Neutrophil (primary cell): Measurements from ENCODE around the gene OSBPL6.
"Not testable (repeated sequence)": the region's sequence is repeated elsewhere in the genome, so short reads cannot be mapped to it uniquely, and the experiment has no call there.

Experiments
- H3K27ac ChIP-seq: fragments of 200-600 bp; sonication (generic); 2 replicates; pipeline ENCODE4 v1.5.1; 2016; ENCODE audit warnings: mild to moderate bottlenecking, moderate library complexity
- H3K27me3 ChIP-seq: fragments of 200-600 bp; sonication (generic); 2 replicates; pipeline ENCODE4 v1.6.0; 2016; ENCODE audit warnings: mild to moderate bottlenecking
- H3K36me3 ChIP-seq: fragments of 200-600 bp; sonication (generic); 2 replicates; pipeline ENCODE4 v1.5.1; 2017
- H3K4me1 ChIP-seq, 2 experiments: fragments of 200-600 bp in 1 of 2; sonication (generic) in 1 of 2; 1 replicate in 1 of 2; 2 replicates in 1 of 2; pipeline versions ENCODE4 v1.5.1 to v1.6.1; 2013 to 2016; ENCODE audit warnings: low read depth in 1 of 2, low read length in 1 of 2, mild to moderate bottlenecking in 1 of 2, moderate library complexity in 1 of 2; ENCODE audit not compliant: control insufficient read depth in 1 of 2, insufficient read depth in 1 of 2
- H3K4me3 ChIP-seq, 2 experiments: fragments of 200-600 bp in 1 of 2; sonication (generic) in 1 of 2; 1 replicate in 1 of 2; 2 replicates in 1 of 2; pipeline ENCODE4 v1.5.1; 2013 to 2016; ENCODE audit warnings: low read depth in 1 of 2, low read length in 1 of 2, mild to moderate bottlenecking in 1 of 2, moderate library complexity in 1 of 2
- H3K9me3 ChIP-seq: fragments of 200-600 bp; sonication (generic); 2 replicates; pipeline ENCODE4 v1.5.1; 2016
- CTCF ChIP-seq: fragments of 200-600 bp; sonication (generic); IDR thresholded peaks from 2 replicates; pipeline ENCODE4 v1.5.1; 2016; ENCODE audit warnings: antibody characterized with exemption

OSBPL6 gene

GRCh38 chr2:178191511-178191910 lies 2.8 kb upstream of the OSBPL6 start:
- no peaks in the 10 kb centered on the region for H3K36me3 ChIP-seq
- H3K27ac ChIP-seq = no peak overlapping the region
- H3K4me1 ChIP-seq = peaks cover 17 to 21% of the 10 kb centered on the region in 2 experiments
- H3K4me3 ChIP-seq = no peak overlapping the region
- H3K27me3 ChIP-seq = peaks cover 69% of the 10 kb centered on the region
- no peak for TF ChIP-seq CTCF
- H3K9me3 ChIP-seq = no peaks in the 10 kb centered on the region

GRCh38 chr2:178193496-178193822 lies 853 bp upstream of the OSBPL6 start:
- no peak for TF ChIP-seq CTCF
- Histone ChIP-seq H3K27me3 (peaks cover 89% of the 10 kb centered on the region), H3K27ac (no peak overlapping the region), H3K9me3 (no peaks in the 10 kb centered on the region), H3K4me3 (peak overlapping the region in 1 of 2 experiments; percentile 60), H3K4me1 (peaks cover 17 to 21% of the 10 kb centered on the region in 2 experiments), H3K36me3 (no peaks in the 10 kb centered on the region)

GRCh38 chr2:178194600-178195389 lies 483 bp downstream of the OSBPL6 start:
- Histone ChIP-seq H3K4me1 (peaks cover 17 to 21% of the 10 kb centered on the region in 2 experiments), H3K27ac (no peak overlapping the region), H3K9me3 (no peaks in the 10 kb centered on the region), H3K27me3 (peaks cover 93% of the 10 kb centered on the region), H3K36me3 (no peaks in the 10 kb centered on the region), H3K4me3 (peak overlapping the region; percentile 46 to 60)
- TF ChIP-seq CTCF = no peak

GRCh38 chr2:178195390-178196166 lies 1.3 kb downstream of the OSBPL6 start:
- H3K4me3 ChIP-seq = peak overlapping the region; percentile 46 to 60
- H3K4me1 ChIP-seq = peaks cover 17 to 21% of the 10 kb centered on the region in 2 experiments
- H3K27me3 ChIP-seq = peaks cover 87% of the 10 kb centered on the region
- H3K36me3 ChIP-seq = no peaks in the 10 kb centered on the region
- no peak overlapping the region for H3K27ac ChIP-seq
- no peak for TF ChIP-seq CTCF
- no peaks in the 10 kb centered on the region for H3K9me3 ChIP-seq

GRCh38 chr2:178197791-178198190 lies 3.5 kb downstream of the OSBPL6 start:
- H3K36me3 ChIP-seq = no peaks in the 10 kb centered on the region
- no peak overlapping the region for H3K4me3 ChIP-seq
- TF ChIP-seq CTCF = no peak
- peaks cover 17 to 21% of the 10 kb centered on the region in 2 experiments for H3K4me1 ChIP-seq
- no peak overlapping the region for H3K27ac ChIP-seq
- peaks cover 65% of the 10 kb centered on the region for H3K27me3 ChIP-seq
- no peaks in the 10 kb centered on the region for H3K9me3 ChIP-seq

GRCh38 chr2:178198441-178198840 lies 4.1 kb downstream of the OSBPL6 start:
- peaks cover 59% of the 10 kb centered on the region for H3K27me3 ChIP-seq

More at GRCh38 chr2:178198441-178198840, 4.1 kb downstream of the OSBPL6 start:
- H3K27ac ChIP-seq, H3K36me3 ChIP-seq, H3K9me3 ChIP-seq, H3K4me3 ChIP-seq: not testable (repeated sequence)
- peaks cover 17 to 19% of the 10 kb centered on the region in 2 experiments for H3K4me1 ChIP-seq
